ENCODE results near the gene PGBD1. TPM values are rescaled to one million over a fixed set of nuclear protein-coding genes. Genes with fewer than 3 reads are reported as not detected.

Gene PGBD1
- total RNA-seq, 1 donor from 2014 or later, result 3.5 TPM

DNA sequence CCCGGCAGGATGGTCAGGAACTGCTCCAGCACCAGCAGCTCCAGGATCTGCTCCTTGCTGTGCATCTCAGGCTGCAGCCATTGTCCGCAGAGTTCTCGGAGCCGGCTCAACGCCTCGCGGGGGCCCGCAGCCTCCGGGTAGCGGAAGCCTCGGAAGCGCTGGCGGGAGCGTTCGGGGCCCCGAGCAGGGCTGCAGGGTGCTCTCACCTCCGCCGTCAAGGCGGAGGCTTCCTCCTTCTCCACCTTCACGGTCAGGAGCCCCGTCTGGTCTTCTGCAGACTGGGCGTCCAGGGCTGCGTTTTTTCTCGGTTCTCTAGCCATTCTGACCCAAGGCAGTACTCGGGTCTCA lies 29.7 kb upstream of the PGBD1 start:
- TF ChIP-seq, protein P1, sequence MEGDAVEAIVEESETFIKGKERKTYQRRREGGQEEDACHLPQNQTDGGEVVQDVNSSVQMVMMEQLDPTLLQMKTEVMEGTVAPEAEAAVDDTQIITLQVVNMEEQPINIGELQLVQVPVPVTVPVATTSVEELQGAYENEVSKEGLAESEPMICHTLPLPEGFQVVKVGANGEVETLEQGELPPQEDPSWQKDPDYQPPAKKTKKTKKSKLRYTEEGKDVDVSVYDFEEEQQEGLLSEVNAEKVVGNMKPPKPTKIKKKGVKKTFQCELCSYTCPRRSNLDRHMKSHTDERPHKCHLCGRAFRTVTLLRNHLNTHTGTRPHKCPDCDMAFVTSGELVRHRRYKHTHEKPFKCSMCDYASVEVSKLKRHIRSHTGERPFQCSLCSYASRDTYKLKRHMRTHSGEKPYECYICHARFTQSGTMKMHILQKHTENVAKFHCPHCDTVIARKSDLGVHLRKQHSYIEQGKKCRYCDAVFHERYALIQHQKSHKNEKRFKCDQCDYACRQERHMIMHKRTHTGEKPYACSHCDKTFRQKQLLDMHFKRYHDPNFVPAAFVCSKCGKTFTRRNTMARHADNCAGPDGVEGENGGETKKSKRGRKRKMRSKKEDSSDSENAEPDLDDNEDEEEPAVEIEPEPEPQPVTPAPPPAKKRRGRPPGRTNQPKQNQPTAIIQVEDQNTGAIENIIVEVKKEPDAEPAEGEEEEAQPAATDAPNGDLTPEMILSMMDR (IDR thresholded peaks at IDR 0.05), result no peak
- Histone ChIP-seq H3K9me3 (no peaks in the 10 kb centered on the region), H3K36me3 (peaks cover 25% of the 10 kb centered on the region), H3K4me3 (peak overlapping the region; percentile 94), H3K27me3 (ENCODE audit: low read depth) (peaks cover 4% of the 10 kb centered on the region), H3K27ac (peak overlapping the region; percentile 62), H3K4me1 (peaks cover 24% of the 10 kb centered on the region)
- ATAC-seq (peak; percentile 40 to 63), DNase-seq (peak; percentile 52)
- intact Hi-C loops (cut with DNase I), result no loop called here

DNA sequence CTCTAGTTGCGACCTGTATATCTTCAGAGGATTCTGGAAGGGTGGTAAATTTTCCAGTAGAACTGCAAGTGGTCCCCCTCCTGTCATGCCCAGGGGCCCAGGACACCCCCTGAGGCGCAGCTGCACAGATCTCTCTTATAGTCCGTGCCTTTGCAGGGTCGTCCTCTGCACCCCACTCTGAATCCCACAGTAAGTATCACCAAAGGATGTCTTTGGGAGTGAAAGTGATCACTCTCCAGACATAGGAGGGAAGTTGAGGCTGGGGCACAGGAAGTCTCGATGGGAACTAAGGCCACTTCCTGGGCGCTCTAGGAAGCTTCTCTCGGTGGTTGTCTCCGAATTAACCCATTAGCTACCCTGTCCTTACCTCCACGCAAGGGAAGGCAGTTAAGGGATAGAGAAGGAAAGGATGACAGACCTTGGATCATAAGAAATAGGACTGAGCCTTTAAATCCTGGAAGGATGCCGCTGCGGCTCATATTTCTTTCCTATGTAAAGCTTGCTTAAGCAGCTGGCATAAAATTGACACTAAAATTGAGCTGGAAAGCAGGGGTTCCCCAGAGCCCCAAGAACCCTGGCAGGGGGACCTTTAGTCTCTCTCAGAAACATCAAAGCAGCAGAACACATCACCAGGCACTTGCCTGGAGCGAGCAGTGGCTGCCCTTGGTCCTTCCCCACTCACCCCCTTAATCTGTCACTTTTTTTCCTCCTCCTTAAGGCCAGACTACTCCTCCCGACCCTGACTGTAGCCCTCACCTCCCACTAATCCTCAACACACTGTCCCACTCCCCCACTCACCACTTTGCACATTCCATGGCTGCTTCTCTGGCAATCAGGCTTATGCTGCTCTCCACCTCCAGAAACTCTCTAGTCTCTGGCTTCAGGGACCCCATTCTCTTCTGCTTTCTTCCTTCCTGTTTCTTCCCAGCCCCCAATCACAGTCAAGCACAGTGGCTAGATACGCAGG lies 29.1 kb upstream of the PGBD1 start, which contains the start of gene ZKSCAN4:
Gene ZKSCAN4 (minus strand): TSS at position 261 of the 967 bp plus-strand sequence. CDS start 289 bp downstream, outside the sequence.
- H3K36me3 ChIP-seq, result peaks cover 18% of the 10 kb centered on the region
- H3K4me1 ChIP-seq, result peaks cover 24% of the 10 kb centered on the region
- peak within 1 kb of the TSS; percentile 62 for H3K27ac ChIP-seq
- intact Hi-C loops (cut with DNase I), result no loop called here
- peak; percentile 70 for DNase-seq
- peak within 1 kb of the TSS; percentile 94 for H3K4me3 ChIP-seq
- no peaks in the 10 kb centered on the region for H3K9me3 ChIP-seq
- TF ChIP-seq, protein P1 (IDR thresholded peaks at IDR 0.05), result no peak
- H3K27me3 ChIP-seq (ENCODE audit: low read depth), result peaks cover 4% of the 10 kb centered on the region
- peak; percentile 96 to 99 for ATAC-seq

DNA sequence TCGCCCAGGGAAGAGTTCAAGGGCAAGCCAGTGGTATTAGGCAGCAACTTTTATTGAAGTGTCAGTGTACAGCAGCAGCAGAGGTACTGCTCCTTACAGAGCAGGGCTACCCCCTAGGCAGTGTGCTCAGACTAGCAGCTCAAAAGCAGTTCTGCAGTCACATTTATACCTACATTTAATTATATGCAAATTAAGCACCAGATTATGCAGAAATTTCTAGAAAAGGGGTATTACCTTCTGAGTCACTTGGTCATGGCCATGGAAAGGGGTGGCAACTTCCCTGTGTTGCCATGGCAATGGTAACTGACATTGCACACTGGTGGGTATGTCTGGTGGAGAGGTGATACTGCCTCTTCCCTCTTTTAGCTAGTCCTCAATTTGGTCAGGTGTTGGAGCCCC lies 27.3 kb upstream of the PGBD1 start:
- ATAC-seq (no peak), DNase-seq (no peak)
- no peaks in the 10 kb centered on the region for H3K9me3 ChIP-seq
- intact Hi-C loops (cut with DNase I), result no loop called here
- TF ChIP-seq, protein P1 (IDR thresholded peaks at IDR 0.05), result no peak
- no peak overlapping the region for H3K4me3 ChIP-seq
- H3K27ac ChIP-seq, result no peak overlapping the region
- peaks cover 4% of the 10 kb centered on the region for H3K27me3 ChIP-seq (ENCODE audit: low read depth)
- peaks cover 1% of the 10 kb centered on the region for H3K36me3 ChIP-seq
- H3K4me1 ChIP-seq, result peaks cover 24% of the 10 kb centered on the region

DNA sequence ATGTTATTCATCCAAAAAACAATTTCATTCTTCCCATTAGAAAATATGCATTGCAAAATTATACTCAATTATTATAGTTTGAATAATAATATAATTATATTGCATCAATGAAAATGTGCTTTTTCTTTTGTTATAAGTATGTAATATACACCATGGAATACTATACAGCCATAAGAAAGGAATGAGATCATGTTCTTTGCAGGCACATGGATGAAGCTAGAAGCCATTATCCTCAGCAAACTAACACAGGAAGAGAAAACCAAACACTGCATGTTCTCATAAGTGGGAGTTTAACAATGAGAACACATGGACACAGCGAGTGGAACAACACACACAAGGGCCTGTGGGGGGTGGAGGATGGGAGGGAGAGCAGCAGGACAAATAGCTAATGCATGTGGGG lies 24.3 kb upstream of the PGBD1 start:
- peaks cover 11% of the 10 kb centered on the region for H3K4me1 ChIP-seq
- no peak overlapping the region for H3K27ac ChIP-seq
- H3K4me3 ChIP-seq, result no peak overlapping the region
- no peak for DNase-seq
- TF ChIP-seq, protein P1 (IDR thresholded peaks at IDR 0.05), result no peak
- H3K27me3 ChIP-seq (ENCODE audit: low read depth), result peaks cover 4% of the 10 kb centered on the region
- no peak for ATAC-seq
- H3K9me3 ChIP-seq, result no peaks in the 10 kb centered on the region
- no peaks in the 10 kb centered on the region for H3K36me3 ChIP-seq
- intact Hi-C loops (cut with DNase I), result no loop called here

DNA sequence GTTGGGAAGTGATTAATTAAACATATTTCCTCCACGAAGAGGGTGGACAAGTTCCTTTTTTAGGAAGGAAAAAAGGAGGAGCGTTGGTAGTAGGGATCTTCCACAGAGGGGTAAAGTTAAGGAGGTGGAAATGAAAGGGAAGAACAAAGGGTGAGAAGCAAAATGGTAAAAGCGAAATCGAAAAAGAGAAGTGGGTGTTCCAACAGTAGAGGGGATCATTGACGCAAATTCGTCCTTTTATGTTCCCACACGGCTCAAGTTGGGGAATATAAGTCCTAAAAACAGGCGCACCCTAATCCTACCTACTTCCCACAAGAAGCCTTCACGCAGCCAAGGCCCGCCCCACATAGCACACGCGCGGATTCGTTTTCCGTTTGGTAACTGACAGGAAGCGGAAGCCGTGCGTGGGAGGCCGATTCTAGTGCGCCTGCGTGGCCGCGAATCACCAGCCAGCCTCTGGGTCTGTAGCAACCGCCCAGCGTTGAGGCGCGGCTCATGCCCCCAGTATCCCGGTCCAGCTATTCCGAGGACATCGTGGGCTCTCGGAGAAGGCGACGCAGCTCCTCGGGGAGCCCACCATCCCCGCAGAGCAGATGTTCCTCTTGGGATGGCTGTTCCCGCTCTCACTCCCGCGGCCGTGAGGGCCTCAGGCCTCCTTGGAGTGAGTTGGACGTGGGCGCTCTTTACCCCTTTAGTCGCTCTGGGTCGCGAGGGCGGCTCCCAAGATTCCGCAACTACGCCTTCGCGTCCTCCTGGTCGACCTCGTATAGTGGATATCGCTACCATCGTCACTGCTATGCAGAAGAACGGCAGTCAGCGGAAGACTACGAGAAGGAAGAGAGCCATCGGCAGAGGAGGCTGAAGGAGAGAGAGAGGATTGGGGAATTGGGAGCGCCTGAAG lies 22.2 kb upstream of the PGBD1 start, which contains the start of gene NKAPL:
Gene NKAPL (plus strand): TSS at position 421 of the 901 bp plus-strand sequence. CDS start 75 bp downstream, at position 496.
- intact Hi-C loops (cut with DNase I), result no loop called here
- peaks cover 4% of the 10 kb centered on the region for H3K27me3 ChIP-seq (ENCODE audit: low read depth)
- no peaks in the 10 kb centered on the region for H3K9me3 ChIP-seq

More for the DNA sequence above, 22.2 kb upstream of the PGBD1 start, which contains the start of gene NKAPL:
- H3K27ac ChIP-seq, result peak within 1 kb of the TSS; percentile 15
- H3K4me1 ChIP-seq, result no peaks in the 10 kb centered on the region
- TF ChIP-seq, protein P1 (IDR thresholded peaks at IDR 0.05), result no peak
- peak within 1 kb of the TSS; percentile 54 for H3K4me3 ChIP-seq
- DNase-seq (peak; percentile 90), ATAC-seq (peak; percentile 84 to 88)
- no peaks in the 10 kb centered on the region for H3K36me3 ChIP-seq
